Activated T-cell treated with anti-CD3 and anti-CD28 coated beads for 48 hours (primary cell): ENCODE data around the gene LAMC2.

Experiments used
- DNase-seq: peaks from one replicate; pipeline ENCODE4 v3.0.0-alpha.2; 2020; ENCODE audit warnings: low read depth

The LAMC2 gene

DNA sequence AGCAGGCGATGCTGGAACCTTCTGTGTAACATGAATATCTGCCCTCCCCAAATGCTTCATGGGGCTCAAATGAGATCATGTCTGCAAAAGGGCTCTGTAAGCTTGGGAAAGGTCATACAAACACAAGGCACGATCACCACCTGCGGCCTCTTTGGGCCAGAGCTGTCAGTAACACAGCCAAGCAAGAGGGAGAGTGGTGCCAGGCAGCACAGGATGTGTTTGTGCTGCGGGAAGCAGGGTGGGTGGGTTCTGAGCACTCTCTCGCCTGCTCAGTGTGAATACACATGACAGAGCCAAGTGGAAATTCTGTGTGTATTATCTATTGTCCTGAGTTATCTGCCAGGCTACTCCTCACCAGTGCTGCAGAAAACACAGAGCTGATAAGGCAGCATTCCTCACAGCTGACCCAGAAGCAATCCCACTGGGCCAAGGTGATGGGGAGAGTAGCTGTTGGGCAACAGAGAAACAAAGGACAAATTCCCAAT lies 101.2 kb downstream of the LAMC2 start:
- no peak for DNase-seq

DNA sequence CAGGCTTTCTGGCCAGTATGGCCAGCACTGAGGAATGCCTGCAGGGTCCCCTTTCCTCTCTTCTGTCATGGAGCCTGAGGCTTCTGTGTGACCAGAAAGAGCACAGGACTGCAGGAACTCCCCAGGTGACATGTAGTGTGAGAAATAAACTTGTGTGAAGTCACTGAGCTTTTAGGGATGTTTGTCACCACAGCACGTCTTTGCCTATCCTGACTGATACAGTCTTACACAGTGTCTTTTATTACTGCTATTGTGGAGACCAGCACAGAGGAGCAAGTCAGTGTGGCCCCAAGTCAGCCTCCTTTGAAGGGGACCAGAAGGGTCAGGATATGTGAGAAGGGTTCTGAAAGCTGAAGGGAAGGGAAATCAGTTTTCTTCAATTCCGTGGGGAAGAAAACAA lies 102.5 kb downstream of the LAMC2 start:
- no peak for DNase-seq

DNA sequence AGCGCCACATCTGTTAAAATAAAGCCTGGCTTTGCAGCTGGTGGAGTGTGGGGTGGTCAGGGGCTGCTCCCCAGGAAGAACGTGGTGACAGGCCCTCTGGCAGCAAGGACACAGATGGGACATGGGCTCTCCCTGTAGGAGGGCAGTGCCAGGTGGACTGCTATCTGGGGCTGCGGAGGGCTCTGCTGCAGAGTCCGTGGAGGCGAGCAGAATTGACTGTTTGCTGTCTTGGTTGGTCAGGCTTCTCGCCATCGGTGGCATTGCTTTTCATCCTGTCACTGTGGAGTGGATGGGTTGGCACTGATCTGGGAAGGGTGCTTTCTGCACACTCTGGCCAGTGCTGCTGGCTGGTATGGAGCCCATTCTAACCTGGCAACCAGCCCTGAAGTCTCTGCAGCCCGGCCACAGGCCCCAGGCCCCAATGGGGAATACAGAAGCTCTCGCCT lies 103.0 kb downstream of the LAMC2 start:
- DNase-seq, result no peak

DNA sequence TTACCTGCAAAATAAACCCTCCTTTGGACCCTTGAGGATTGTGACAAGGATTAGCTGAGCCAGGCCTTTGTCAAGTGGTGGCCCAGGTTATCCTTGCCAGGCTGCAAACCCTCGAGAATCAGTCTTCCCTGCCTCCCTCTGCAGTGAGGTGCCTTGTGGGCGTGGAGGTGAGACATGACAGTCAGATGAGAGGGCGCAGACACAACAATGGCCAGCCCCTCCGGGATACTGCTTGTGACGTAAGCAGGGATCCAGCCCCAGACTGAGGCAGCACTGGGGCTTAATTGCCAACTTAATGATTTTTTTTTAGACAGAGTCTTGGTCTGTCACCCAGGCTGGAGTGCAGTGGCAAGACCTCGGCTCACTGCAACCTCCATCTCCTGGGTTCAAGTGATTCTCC lies 104.6 kb downstream of the LAMC2 start:
- no peak for DNase-seq

DNA sequence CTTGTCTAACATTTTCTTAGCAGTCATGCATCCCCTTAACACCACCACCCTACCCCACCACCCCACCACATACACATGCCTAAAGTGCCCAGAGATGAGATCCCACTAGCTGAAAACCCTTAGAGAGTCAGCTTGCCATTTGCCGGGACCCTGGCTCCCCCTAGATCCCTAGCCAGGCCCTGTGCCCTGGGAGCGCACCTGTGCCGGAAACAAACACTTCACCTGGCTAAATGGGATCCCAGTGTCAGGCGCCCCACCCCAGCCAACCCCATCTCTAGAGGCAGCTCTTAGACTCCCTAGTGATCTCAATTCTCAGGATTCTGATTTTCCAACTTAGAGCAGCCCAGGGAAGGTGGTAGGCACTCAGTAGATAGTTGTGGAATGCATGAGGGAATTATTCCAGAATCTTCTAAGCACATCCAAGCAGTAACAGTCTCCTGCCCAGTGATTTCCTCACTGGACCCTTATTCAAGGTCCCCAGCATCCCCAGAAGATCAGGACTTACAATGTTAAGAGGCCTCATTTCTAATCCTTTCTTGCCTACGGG lies 105.2 kb downstream of the LAMC2 start:
- no peak for DNase-seq

DNA sequence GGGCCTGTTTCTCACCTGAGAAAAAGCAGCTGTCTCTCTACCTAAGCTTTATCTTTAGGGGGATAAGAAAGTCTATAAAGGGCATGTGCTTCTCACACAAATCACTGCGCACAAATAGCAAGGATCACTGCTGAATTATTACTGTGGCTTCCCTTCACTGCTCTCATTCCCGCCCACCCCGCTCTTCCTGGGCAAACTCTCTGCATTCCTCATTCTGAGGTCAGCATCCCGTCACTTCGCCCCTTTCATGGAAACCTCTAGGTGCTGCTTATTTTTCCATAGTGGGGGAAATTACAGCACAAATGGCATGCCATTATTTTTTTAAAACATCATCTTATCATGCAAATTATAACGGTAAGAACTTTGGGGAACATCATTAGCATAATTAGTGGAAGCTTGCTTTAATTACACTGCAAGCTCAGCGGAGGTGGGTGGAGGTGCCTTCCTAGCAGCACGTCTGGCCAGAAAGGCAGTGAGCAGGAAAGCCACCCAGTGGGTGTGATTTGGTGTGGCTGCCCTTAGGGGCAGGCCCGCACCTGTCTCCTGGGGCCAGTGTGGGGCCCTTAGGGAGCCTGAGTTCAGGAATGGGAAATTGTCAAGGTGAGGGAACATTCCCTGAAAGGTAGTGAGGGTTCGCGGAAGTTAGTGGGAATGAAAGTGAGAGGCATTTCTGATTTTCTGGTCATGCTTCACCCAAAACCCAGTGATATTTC lies 105.9 kb downstream of the LAMC2 start:
- no peak for DNase-seq

DNA sequence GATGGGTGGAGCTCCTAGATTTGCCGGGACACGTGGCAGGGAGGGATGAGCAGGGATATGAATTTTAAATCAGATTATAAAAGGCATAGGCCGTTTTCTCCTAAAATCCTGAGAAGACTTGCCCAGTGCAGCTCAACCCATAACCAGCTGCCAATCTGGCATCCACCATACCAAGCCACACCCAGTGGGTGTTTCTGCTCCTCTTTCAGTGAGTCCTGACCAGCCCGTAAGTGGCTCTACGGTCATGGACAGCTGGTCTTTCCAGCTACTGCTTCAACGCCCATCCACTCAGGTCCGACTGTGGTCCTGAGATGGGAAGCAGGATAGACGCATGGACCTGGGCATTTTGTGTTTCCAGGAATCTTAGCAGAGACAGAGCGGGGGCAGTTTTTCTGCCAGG lies 107.2 kb downstream of the LAMC2 start:
- DNase-seq, result no peak

DNA sequence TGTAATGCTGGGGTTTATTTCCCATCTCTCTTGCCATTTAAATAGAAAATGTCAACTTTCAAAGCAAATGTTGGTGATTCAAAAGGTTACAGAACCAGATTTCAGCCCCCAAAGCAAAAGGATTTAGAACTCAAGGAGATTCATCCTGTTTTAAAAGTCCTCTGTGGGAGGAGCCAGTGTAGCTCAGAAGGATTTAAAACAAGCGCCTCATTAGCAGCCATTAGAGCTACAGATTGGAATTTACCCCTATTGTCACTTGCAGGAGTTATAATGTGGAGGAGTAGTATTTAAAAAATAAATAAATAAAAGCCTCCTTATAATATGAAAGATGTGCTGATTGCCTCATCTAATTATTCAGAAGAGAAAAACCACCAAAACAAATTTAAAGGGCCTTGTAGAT lies 107.8 kb downstream of the LAMC2 start:
- no peak for DNase-seq
